ENCODE results near the gene ABCD3. TPM values are rescaled to one million over a fixed set of nuclear protein-coding genes. Genes with fewer than 3 reads are reported as not detected.

The ABCD3 gene
- total RNA-seq, 1 experiment from 2014 or later, result 48.8 TPM

- Histone ChIP-seq H3K9ac (ENCODE audit: low read length) (no peak overlapping the region), H4K20me1 (ENCODE audit: insufficient read depth) (no peaks in the 10 kb centered on the region), H3K27me3 (ENCODE audit: insufficient read depth, low read length) (no peaks in the 10 kb centered on the region), H3K4me2 (ENCODE audit: low read length) (no peak overlapping the region), H3K4me1 (ENCODE audit: control insufficient read depth in 1 of 2, insufficient read depth in 2 of 2, low read length in 2 of 2) (peaks cover 3 to 41% of the 10 kb centered on the region in 2 experiments; a peak in 3 of 4 replicates), H3K4me3 (replicated peaks in 1 of 2; ENCODE audit: low read depth in 1 of 2, low read length in 2 of 2) (no peak overlapping the region), H3K27ac (ENCODE audit: low read depth, low read length) (no peak overlapping the region), H2AFZ (ENCODE audit: low read depth, low read length, poor library complexity, severe bottlenecking) (no peak overlapping the region), H3K36me3 (ENCODE audit: control insufficient read depth in 1 of 2, insufficient read depth in 2 of 2, low read length in 2 of 2) (no peaks in the 10 kb centered on the region), H3K9me3 (ENCODE audit: control insufficient read depth in 1 of 2, insufficient read depth in 1 of 2, low read depth in 1 of 2, low read length in 2 of 2) (no peaks in the 10 kb centered on the region), H3K9me2 (ENCODE audit: insufficient read depth) (no peaks in the 10 kb centered on the region), H3K79me2 (ENCODE audit: insufficient read depth, low read length) (no peaks in the 10 kb centered on the region)
- ChIA-PET POLR2A (no interaction called here), CTCF (no interaction called here), RAD21 (ENCODE audit: low non-redundant PET in 1 of 2, low total read pairs in 2 of 2, uncharacterized antibody in 2 of 2, unreplicated experiment in 2 of 2) (no interaction called here)
- no TSS peak for BruUV-seq (replicated peaks)
- DNase-seq (ENCODE audit: low read depth, low spot score), result no peak
- ATAC-seq, result no peak
- intact Hi-C loops (cut with micrococcal nuclease), result no loop called here
- no peak for TF ChIP-seq SRF (IDR thresholded peaks at IDR 0.05; ENCODE audit: low read depth)
- no peak for TF ChIP-seq CEBPB (IDR thresholded peaks at IDR 0.05; ENCODE audit: low read depth)
- TF ChIP-seq RAD21 (IDR thresholded peaks at IDR 0.05; ENCODE audit: low read depth), result no peak
- TF ChIP-seq POLR2A (IDR thresholded peaks at IDR 0.05; ENCODE audit: borderline replicate concordance, extremely low read depth, insufficient read depth, insufficient read length), result no peak
- no peak for TF ChIP-seq ATF3 (IDR thresholded peaks at IDR 0.05)
- no peak for TF ChIP-seq ZFX (IDR thresholded peaks at IDR 0.05)
- TF ChIP-seq TCF7L2 (IDR thresholded peaks at IDR 0.05; ENCODE audit: borderline replicate concordance, extremely low read depth, insufficient read depth, insufficient read length), result no peak
- no peak for TF ChIP-seq CTCF (IDR thresholded peaks at IDR 0.05 in 2 of 3, conservative IDR thresholded peaks at IDR 0.05 in 1 of 3; ENCODE audit: borderline replicate concordance in 1 of 3, insufficient read depth in 1 of 3, low read depth in 2 of 3, low read length in 2 of 3)
- no peak for TF ChIP-seq REST (IDR thresholded peaks at IDR 0.05; ENCODE audit: low read depth)
- no peak for TF ChIP-seq ZBTB33 (IDR thresholded peaks at IDR 0.05; ENCODE audit: extremely low read depth, insufficient replicate concordance, low read length)
- TF ChIP-seq MAX (IDR thresholded peaks at IDR 0.05), result no peak
- no peak for TF ChIP-seq ZNF274 (IDR thresholded peaks at IDR 0.05; ENCODE audit: low read depth, low read length)
- TF ChIP-seq JUND (IDR thresholded peaks at IDR 0.05), result no peak
- no peak for TF ChIP-seq EGR1 (IDR thresholded peaks at IDR 0.05; ENCODE audit: low read depth)
- no peak for TF ChIP-seq CBX3 (IDR thresholded peaks at IDR 0.05; ENCODE audit: low read depth)
- TF ChIP-seq ELF1 (IDR thresholded peaks at IDR 0.05; ENCODE audit: borderline replicate concordance, low read depth), result no peak
- no peak for TF ChIP-seq EZH2phosphoT487 (IDR thresholded peaks at IDR 0.05; ENCODE audit: borderline replicate concordance)
- TF ChIP-seq SP1 (IDR thresholded peaks at IDR 0.05; ENCODE audit: low read depth), result no peak
- TF ChIP-seq EZH2 (IDR thresholded peaks at IDR 0.05), result no peak
Observed at GRCh38 chr1:94549706-94550105, 131.5 kb downstream of the ABCD3 start.
